Activated CD8-positive, alpha-beta memory T cell treated with anti-CD3 and anti-CD28 coated beads for 24 hours (primary cell): ENCODE data around the gene LTBP3.

ENCODE experiments used
- DNase-seq: peaks from one replicate; pipeline ENCODE4 v3.0.0-alpha.2; 2020

LTBP3 gene

GRCh38 chr11:65558002-65558929 is at the start of gene LTBP3:
LTBP3 (minus strand) TSS chr11:65558359; CDS start chr11:65557959, 400 bp downstream.
- DNase-seq, result peak; percentile 66

GRCh38 chr11:65606876-65607613 is 48.9 kb upstream of the LTBP3 start:
- no peak for DNase-seq

- no peak for DNase-seq
Observed at GRCh38 chr11:65604258-65604657, 46.1 kb upstream of the LTBP3 start.

- DNase-seq, result no peak
Observed at GRCh38 chr11:65599955-65600246, 41.7 kb upstream of the LTBP3 start.

GRCh38 chr11:65599216-65599954 is 41.2 kb upstream of the LTBP3 start:
- no peak for DNase-seq

- DNase-seq, result no peak
Observed at GRCh38 chr11:65598258-65598699, 40.1 kb upstream of the LTBP3 start.

- DNase-seq, result no peak
Observed at GRCh38 chr11:65596520-65596919, 38.4 kb upstream of the LTBP3 start.

- DNase-seq, result no peak
Observed at GRCh38 chr11:65595543-65596281, 37.6 kb upstream of the LTBP3 start, which contains the start of gene KCNK7. KCNK7 (minus strand) TSS chr11:65595800; CDS start chr11:65595772, 28 bp downstream.

GRCh38 chr11:65595131-65595530 is 37.0 kb upstream of the LTBP3 start:
- no peak for DNase-seq

- DNase-seq, result peak; percentile 79
Observed at GRCh38 chr11:65593518-65594414, 35.6 kb upstream of the LTBP3 start.

GRCh38 chr11:65592858-65593517 is 34.8 kb upstream of the LTBP3 start:
- DNase-seq, result no peak

GRCh38 chr11:65591939-65592857 is 34.0 kb upstream of the LTBP3 start:
- no peak for DNase-seq

GRCh38 chr11:65590240-65590738 is 32.1 kb upstream of the LTBP3 start:
- DNase-seq, result no peak

GRCh38 chr11:65589444-65590239 is 31.5 kb upstream of the LTBP3 start:
- DNase-seq, result no peak

- peak; percentile 85 for DNase-seq
Observed at GRCh38 chr11:65588199-65589054, 30.3 kb upstream of the LTBP3 start.

GRCh38 chr11:65586676-65587075 is 28.5 kb upstream of the LTBP3 start:
- DNase-seq, result no peak

- no peak for DNase-seq
Observed at GRCh38 chr11:65586247-65586630, 28.1 kb upstream of the LTBP3 start.
